Lower lobe of right lung (tissue), 2 donors: ENCODE results near the gene BCLAF3. TPM values are rescaled to one million over a fixed set of nuclear protein-coding genes. Genes with fewer than 3 reads are reported as not detected.

Source experiments
- ATAC-seq, 2 donors: fragments of 200-7000 bp; cut with Tn5 transposase; one replicate each; pipeline ENCODE4 v1.9.1; 2020 to 2022; ENCODE audit warnings: mild to moderate bottlenecking in 2 of 2, moderate library complexity in 2 of 2
- DNase-seq: peaks from one replicate; pipeline ENCODE4 v3.0.0-alpha.2; 2020
- H3K27ac ChIP-seq: fragments of 200-600 bp; one replicate; pipeline ENCODE4 v1.8.0; 2022
- H3K27me3 ChIP-seq: fragments of 200-600 bp; one replicate; pipeline ENCODE4 v1.8.0; 2022; ENCODE audit warnings: low read depth
- H3K36me3 ChIP-seq: fragments of 200-600 bp; one replicate; pipeline ENCODE4 v1.8.0; 2022; ENCODE audit warnings: mild to moderate bottlenecking
- H3K4me1 ChIP-seq: fragments of 200-600 bp; one replicate; pipeline ENCODE4 v1.8.0; 2022
- H3K4me3 ChIP-seq: fragments of 200-600 bp; one replicate; pipeline ENCODE4 v1.8.0; 2022; ENCODE audit warnings: mild to moderate bottlenecking
- H3K9me3 ChIP-seq: fragments of 200-600 bp; one replicate; pipeline ENCODE4 v1.8.0; 2022
- intact Hi-C: fragments of 100-400 bp; cut with DNase I; formaldehyde crosslinking; loops from one replicate; pipeline ENCODE4 v1.11.0; 2022
- total RNA-seq: library from RNA; stranded (reverse); fragmentation: NEBNext Ultra II Directional; extraction: Animal tissue kit (Norgen Biotek cat#: 25700); gene quantifications from one replicate; pipeline ENCODE4 v1.2.1, GENCODE V29; 2021
- TF ChIP-seq, protein P1 (sequence below): fragments of 200-600 bp; IDR thresholded peaks from one replicate; pipeline ENCODE4 v1.8.0; 2022; ENCODE audit warnings: antibody characterized with exemption, mild to moderate bottlenecking
- donor health status: DM: no; HTN: yes; CAD: no; lungs with severe emphysema.

Gene BCLAF3
- total RNA-seq, 1 donor from 2014 or later = 13.1 TPM

GRCh38 chrX:19972984-19973383 lies 17.9 kb downstream of the BCLAF3 start:
- TF ChIP-seq, protein P1, sequence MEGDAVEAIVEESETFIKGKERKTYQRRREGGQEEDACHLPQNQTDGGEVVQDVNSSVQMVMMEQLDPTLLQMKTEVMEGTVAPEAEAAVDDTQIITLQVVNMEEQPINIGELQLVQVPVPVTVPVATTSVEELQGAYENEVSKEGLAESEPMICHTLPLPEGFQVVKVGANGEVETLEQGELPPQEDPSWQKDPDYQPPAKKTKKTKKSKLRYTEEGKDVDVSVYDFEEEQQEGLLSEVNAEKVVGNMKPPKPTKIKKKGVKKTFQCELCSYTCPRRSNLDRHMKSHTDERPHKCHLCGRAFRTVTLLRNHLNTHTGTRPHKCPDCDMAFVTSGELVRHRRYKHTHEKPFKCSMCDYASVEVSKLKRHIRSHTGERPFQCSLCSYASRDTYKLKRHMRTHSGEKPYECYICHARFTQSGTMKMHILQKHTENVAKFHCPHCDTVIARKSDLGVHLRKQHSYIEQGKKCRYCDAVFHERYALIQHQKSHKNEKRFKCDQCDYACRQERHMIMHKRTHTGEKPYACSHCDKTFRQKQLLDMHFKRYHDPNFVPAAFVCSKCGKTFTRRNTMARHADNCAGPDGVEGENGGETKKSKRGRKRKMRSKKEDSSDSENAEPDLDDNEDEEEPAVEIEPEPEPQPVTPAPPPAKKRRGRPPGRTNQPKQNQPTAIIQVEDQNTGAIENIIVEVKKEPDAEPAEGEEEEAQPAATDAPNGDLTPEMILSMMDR = no peak
- H3K27ac ChIP-seq = no peak overlapping the region
- no peaks in the 10 kb centered on the region for H3K36me3 ChIP-seq
- no peak overlapping the region for H3K4me3 ChIP-seq
- ATAC-seq (no peak), DNase-seq (no peak)
- H3K4me1 ChIP-seq = no peaks in the 10 kb centered on the region
- no peaks in the 10 kb centered on the region for H3K9me3 ChIP-seq
- intact Hi-C loops = no loop called here
- H3K27me3 ChIP-seq = no peaks in the 10 kb centered on the region

DNA sequence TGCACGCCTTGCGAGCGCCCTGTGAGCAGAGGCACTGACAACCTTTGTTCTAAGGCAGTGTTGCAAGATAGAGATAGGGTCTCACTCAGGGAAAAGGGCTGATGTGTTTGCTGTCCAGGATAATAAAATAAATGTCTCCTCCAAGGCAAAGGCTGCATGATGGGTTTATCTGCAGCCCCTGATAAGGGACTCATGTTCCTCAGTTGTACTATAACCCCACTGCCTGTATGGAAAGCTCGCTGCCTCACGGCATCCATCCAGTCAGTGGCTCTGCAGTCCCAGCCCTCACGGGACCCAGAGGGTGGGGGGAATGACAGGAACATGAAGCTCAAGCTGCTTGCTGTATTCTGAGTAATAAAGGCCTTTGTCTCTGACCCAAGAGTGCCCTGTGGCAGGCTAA lies 22.6 kb downstream of the BCLAF3 start:
- ATAC-seq (no peak), DNase-seq (no peak)
- Histone ChIP-seq H3K36me3 (peaks cover 20% of the 10 kb centered on the region), H3K4me3 (no peak overlapping the region), H3K9me3 (no peaks in the 10 kb centered on the region), H3K4me1 (no peaks in the 10 kb centered on the region), H3K27me3 (no peaks in the 10 kb centered on the region), H3K27ac (no peak overlapping the region)
- intact Hi-C loops = no loop called here
- TF ChIP-seq, protein P1 = no peak

DNA sequence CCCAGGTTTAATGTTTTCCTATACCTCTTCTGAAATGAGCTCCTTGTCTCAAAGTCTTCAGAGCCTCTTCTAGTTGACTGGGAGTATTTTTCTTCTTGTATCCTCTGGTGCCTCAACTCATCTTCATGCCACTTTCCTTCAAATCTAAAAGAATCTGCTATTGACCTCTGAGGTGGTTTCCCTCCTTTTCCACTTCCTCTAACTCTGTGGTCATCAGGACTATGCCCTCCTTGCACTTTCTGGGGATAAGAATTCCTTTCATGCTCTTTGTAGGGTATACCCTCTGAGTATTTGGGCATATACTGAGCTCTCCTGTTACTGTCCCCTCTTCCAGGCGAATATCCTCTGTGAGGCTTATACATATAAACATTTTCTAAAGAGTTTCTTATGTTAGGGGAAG lies 24.8 kb downstream of the BCLAF3 start:
- DNase-seq = no peak
- TF ChIP-seq, protein P1 = no peak
- Histone ChIP-seq H3K36me3 (peaks cover 20% of the 10 kb centered on the region), H3K4me3 (no peak overlapping the region), H3K4me1 (no peaks in the 10 kb centered on the region), H3K27me3 (no peaks in the 10 kb centered on the region), H3K27ac (no peak overlapping the region), H3K9me3 (no peaks in the 10 kb centered on the region)
- intact Hi-C loops = no loop called here
- no peak for ATAC-seq

GRCh38 chrX:19964017-19964710 lies 26.7 kb downstream of the BCLAF3 start:
- no peak overlapping the region for H3K27ac ChIP-seq
- H3K4me1 ChIP-seq = no peaks in the 10 kb centered on the region
- no peak overlapping the region for H3K4me3 ChIP-seq
- ATAC-seq (no peak), DNase-seq (no peak)
- peaks cover 20% of the 10 kb centered on the region for H3K36me3 ChIP-seq
- TF ChIP-seq, protein P1 = no peak
- no peaks in the 10 kb centered on the region for H3K9me3 ChIP-seq
- intact Hi-C loops = no loop called here
- no peaks in the 10 kb centered on the region for H3K27me3 ChIP-seq

GRCh38 chrX:19960913-19961312 lies 29.9 kb downstream of the BCLAF3 start:
- Histone ChIP-seq H3K27me3 (no peaks in the 10 kb centered on the region), H3K4me1 (no peaks in the 10 kb centered on the region), H3K4me3 (no peak overlapping the region), H3K36me3 (peaks cover 15% of the 10 kb centered on the region), H3K27ac (no peak overlapping the region), H3K9me3 (no peaks in the 10 kb centered on the region)
- TF ChIP-seq, protein P1 = no peak
- intact Hi-C loops = no loop called here
- DNase-seq = no peak
- ATAC-seq = no peak
